ENCODE measurements around the gene GRB10.

- TF ChIP-seq POLR2AphosphoS5 (IDR thresholded peaks at IDR 0.05) (no peak), CTCF (IDR thresholded peaks at IDR 0.05) (no peak), POLR2A (IDR thresholded peaks at IDR 0.05) (no peak)
These were observed 5.7 kb upstream of the GRB10 start for GRCh38 chr7:50788382-50788781.

Data from breast epithelium (tissue), 3 donors.